ENCODE results near the gene SGPP1.
"Not testable (repeated sequence)": the region's sequence is repeated elsewhere in the genome, so short reads cannot be mapped to it uniquely, and the experiment has no call there.

DNA sequence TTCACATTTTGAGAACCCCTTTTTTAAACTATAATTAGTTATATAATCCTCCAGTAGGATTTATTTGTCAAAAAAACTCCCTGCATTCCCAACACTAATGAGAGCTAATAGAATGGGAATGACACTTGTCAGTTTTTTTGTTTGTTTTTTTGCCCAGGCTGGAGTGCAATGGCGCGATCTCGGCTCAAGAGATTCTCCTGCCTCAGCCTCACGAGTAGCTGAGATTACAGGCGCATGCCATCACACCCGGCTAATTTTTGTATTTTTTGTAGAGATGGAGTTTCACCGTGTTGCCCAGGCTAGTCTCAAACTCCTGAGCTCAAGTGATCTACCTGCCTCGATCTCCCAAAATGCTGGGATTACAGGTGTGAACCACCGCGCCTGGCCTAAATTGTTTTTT, 66.0 kb downstream of the SGPP1 start:
- TF ChIP-seq PHF8 (conservative IDR thresholded peaks at IDR 0.05; ENCODE audit: low read depth, low read length); CTCF (IDR thresholded peaks at IDR 0.05; ENCODE audit: control extremely low read depth in 1 of 3, insufficient read depth in 1 of 3, low read depth in 1 of 3, low read length in 3 of 3); POLR2A (IDR thresholded peaks at IDR 0.05; ENCODE audit: control extremely low read depth in 1 of 2, low read depth in 2 of 2, low read length in 2 of 2); BCL11A (IDR thresholded peaks at IDR 0.05; ENCODE audit: low read depth in 2 of 2, low read length in 2 of 2); CHD1 (IDR thresholded peaks at IDR 0.05; ENCODE audit: low read depth, low read length); CREB1 (IDR thresholded peaks at IDR 0.05); SIN3A (conservative IDR thresholded peaks at IDR 0.05 in 1 of 2, IDR thresholded peaks at IDR 0.05 in 1 of 2; ENCODE audit: low read depth in 1 of 2, low read length in 2 of 2); MAFK (IDR thresholded peaks at IDR 0.05; ENCODE audit: low read depth, low read length); HDAC2 (IDR thresholded peaks at IDR 0.05; ENCODE audit: borderline replicate concordance in 1 of 2, low read depth in 2 of 2, low read length in 2 of 2); KDM5A (IDR thresholded peaks at IDR 0.05; ENCODE audit: low read length); EZH2 (IDR thresholded peaks at IDR 0.05; ENCODE audit: low read depth, low read length, severe bottlenecking); SRF (IDR thresholded peaks at IDR 0.05; ENCODE audit: low read depth, low read length); SP1 (IDR thresholded peaks at IDR 0.05; ENCODE audit: low read depth, low read length): not testable (repeated sequence)
- TF ChIP-seq, protein P1, sequence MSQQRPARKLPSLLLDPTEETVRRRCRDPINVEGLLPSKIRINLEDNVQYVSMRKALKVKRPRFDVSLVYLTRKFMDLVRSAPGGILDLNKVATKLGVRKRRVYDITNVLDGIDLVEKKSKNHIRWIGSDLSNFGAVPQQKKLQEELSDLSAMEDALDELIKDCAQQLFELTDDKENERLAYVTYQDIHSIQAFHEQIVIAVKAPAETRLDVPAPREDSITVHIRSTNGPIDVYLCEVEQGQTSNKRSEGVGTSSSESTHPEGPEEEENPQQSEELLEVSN (IDR thresholded peaks at IDR 0.05) = not testable (repeated sequence)
